Lung (tissue), 12 donors: ENCODE measurements around the gene MAN1A1. TPM values are rescaled to one million over a fixed set of nuclear protein-coding genes. Genes with fewer than 3 reads are reported as not detected.

Source experiments
- ATAC-seq: fragments of 200-7000 bp; cut with Tn5 transposase; one replicate; pipeline ENCODE4 v1.9.1; 2020; ENCODE audit warnings: moderate number of reproducible peaks; ENCODE audit not compliant: insufficient read depth, low FRiP score
- DNase-seq, 3 donors: peaks; one replicate each; pipeline ENCODE4 v3.0.0-alpha.2; 2013 to 2017
- H3K27ac ChIP-seq, 2 donors: one replicate each; pipeline ENCODE4 v1.5.1; 2013; ENCODE audit warnings: mild to moderate bottlenecking in 2 of 2, moderate library complexity in 2 of 2, control low read depth in 1 of 2, inconsistent platforms in 1 of 2, low read depth in 1 of 2, low read length in 1 of 2
- H3K27me3 ChIP-seq, 3 donors: one replicate each; pipeline ENCODE4 v1.5.1; 2013; ENCODE audit warnings: low read length in 2 of 3; ENCODE audit not compliant: control insufficient read depth in 3 of 3, insufficient read depth in 3 of 3
- H3K36me3 ChIP-seq, 4 donors: one replicate each; pipeline ENCODE4 v1.5.1; 2013; ENCODE audit warnings: low read length in 4 of 4, mild to moderate bottlenecking in 1 of 4, moderate library complexity in 1 of 4; ENCODE audit not compliant: control insufficient read depth in 4 of 4, insufficient read depth in 4 of 4
- H3K4me1 ChIP-seq, 5 donors: one replicate each; pipeline ENCODE4 v1.5.1; 2013; ENCODE audit warnings: low read length in 5 of 5, mild to moderate bottlenecking in 2 of 5, moderate library complexity in 1 of 5; ENCODE audit not compliant: control insufficient read depth in 5 of 5, insufficient read depth in 5 of 5
- H3K4me3 ChIP-seq: one replicate; pipeline ENCODE4 v1.5.1; 2013; ENCODE audit warnings: mild to moderate bottlenecking, control low read depth, moderate library complexity
- H3K9ac ChIP-seq, 2 donors: one replicate each; pipeline ENCODE4 v1.5.1; 2013; ENCODE audit warnings: low read length in 2 of 2, control low read depth in 1 of 2; ENCODE audit not compliant: insufficient read depth in 1 of 2
- H3K9me3 ChIP-seq, 4 donors: one replicate each; pipeline ENCODE4 v1.5.1; 2013; ENCODE audit warnings: low read length in 3 of 4, mild to moderate bottlenecking in 1 of 4, moderate library complexity in 1 of 4; ENCODE audit not compliant: control insufficient read depth in 4 of 4, insufficient read depth in 3 of 4
- WGBS, 2 donors: extraction: QIAGEN DNeasy Blood & Tissue Kit; methylation state at CpG; one replicate each; pipeline ENCODE4 v1.1.7; 2013; 5-methylcytosine and 5-hydroxymethylcytosine counted together
- polyA plus RNA-seq, 2 donors: library from polyadenylated mRNA; stranded (reverse); fragments of 200-250 nt; gene quantifications; one replicate each; pipeline ENCODE4 v1.2.1, GENCODE V29; 2013
- total RNA-seq, 2 donors: library from RNA; depleted of rRNA in 1 of 2; stranded (reverse); fragments of >200 nt in 1 of 2; gene quantifications; one replicate each; pipeline ENCODE4 v1.2.1, GENCODE V29; 2014 to 2021
- TF ChIP-seq, protein P1 (sequence below): IDR thresholded peaks from 2 replicates; pipeline ENCODE4 v1.5.1; 2012; ENCODE audit warnings: mild to moderate bottlenecking; ENCODE audit errors: control extremely low read depth, extremely low read depth
- donor health status: control.
- donor health status: control.
- donor health status: Bipolar disorder and iron deficiency.
- donor health status: healthy.
- donor health status: DM: yes; HTN: yes; CAD: no.

Gene MAN1A1
- total and polyA plus RNA-seq, 4 donors: 13.9 to 71.0 (median 48.2) TPM

DNA sequence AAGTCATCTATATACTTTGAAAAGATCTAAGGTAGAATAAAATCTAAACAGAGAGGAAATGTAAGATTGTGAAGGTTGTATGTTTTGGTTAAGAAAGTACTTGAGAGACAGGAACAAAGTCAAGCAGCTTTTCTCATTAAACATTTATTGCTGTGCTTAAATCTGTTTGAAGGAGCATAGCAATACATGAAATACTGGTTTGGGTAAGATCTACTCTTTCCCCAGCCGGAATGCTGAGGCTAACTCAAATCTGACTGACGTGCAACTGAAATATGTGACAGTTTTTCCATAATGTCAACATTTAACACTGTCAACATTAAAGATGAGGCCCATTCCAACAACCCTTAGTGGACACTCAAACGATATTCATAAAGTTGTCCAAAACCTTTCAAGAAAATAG, 59.9 kb downstream of the MAN1A1 start:
- Histone ChIP-seq H3K27me3 (no peaks in the 10 kb centered on the region), H3K36me3 (peaks cover 0 to 2% (median under 1%) of the 10 kb centered on the region in 4 donors), H3K27ac (no peak overlapping the region), H3K9ac (no peak overlapping the region), H3K9me3 (no peaks in the 10 kb centered on the region), H3K4me3 (no peak overlapping the region), H3K4me1 (peaks cover 0 to 13% (median 4%) of the 10 kb centered on the region in 5 donors)
- DNase-seq (peak in 1 of 3 donors; percentile 66), ATAC-seq (no peak)
- TF ChIP-seq, protein P1, sequence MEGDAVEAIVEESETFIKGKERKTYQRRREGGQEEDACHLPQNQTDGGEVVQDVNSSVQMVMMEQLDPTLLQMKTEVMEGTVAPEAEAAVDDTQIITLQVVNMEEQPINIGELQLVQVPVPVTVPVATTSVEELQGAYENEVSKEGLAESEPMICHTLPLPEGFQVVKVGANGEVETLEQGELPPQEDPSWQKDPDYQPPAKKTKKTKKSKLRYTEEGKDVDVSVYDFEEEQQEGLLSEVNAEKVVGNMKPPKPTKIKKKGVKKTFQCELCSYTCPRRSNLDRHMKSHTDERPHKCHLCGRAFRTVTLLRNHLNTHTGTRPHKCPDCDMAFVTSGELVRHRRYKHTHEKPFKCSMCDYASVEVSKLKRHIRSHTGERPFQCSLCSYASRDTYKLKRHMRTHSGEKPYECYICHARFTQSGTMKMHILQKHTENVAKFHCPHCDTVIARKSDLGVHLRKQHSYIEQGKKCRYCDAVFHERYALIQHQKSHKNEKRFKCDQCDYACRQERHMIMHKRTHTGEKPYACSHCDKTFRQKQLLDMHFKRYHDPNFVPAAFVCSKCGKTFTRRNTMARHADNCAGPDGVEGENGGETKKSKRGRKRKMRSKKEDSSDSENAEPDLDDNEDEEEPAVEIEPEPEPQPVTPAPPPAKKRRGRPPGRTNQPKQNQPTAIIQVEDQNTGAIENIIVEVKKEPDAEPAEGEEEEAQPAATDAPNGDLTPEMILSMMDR: no peak
- WGBS, 2 donors: 59 to 72% methylated on average over 3 of the region's 3 CpGs

DNA sequence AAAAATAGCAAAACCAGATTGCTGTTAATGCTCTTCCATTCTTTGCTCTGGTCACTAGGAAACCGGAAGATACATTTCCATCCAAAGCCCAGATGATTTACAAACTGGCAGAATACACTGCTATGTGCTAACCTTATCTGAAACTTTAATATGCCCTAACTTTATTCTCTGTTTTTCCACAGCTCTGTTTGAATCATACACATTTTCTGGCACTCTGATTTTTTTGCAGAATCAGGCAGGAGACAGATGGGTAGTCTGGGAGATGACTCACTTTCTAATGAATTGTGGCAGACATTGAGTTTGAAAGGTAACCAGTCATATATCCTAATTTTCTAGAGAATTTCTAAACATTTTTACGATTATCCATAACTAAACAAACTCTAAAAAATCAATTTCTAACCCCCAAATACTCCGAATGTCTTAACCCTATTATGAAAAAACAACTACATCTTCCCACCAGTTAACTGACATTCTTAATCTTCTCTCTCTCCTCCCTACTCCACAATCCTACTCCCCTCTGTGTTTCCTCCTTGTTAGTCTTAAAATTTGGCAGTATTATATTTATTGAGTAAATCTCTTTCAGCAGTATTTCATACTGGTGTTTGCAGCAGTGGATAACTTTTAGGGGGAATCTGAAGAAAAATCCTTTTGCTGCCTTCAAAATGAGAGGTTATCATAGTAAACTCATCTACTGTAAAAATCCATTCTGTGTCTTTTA, 63.5 kb downstream of the MAN1A1 start:
- Histone ChIP-seq H3K4me3 (no peak overlapping the region), H3K4me1 (peaks cover 0 to 17% (median 4%) of the 10 kb centered on the region in 5 donors), H3K27me3 (no peaks in the 10 kb centered on the region), H3K36me3 (peaks cover 0 to 2% (median under 1%) of the 10 kb centered on the region in 4 donors), H3K9ac (no peak overlapping the region), H3K9me3 (no peaks in the 10 kb centered on the region), H3K27ac (no peak overlapping the region)
- no peak for DNase-seq
- TF ChIP-seq, protein P1: no peak
- WGBS, 2 donors: 87 to 90% methylated on average over 3 of the region's 3 CpGs
- no peak for ATAC-seq

DNA sequence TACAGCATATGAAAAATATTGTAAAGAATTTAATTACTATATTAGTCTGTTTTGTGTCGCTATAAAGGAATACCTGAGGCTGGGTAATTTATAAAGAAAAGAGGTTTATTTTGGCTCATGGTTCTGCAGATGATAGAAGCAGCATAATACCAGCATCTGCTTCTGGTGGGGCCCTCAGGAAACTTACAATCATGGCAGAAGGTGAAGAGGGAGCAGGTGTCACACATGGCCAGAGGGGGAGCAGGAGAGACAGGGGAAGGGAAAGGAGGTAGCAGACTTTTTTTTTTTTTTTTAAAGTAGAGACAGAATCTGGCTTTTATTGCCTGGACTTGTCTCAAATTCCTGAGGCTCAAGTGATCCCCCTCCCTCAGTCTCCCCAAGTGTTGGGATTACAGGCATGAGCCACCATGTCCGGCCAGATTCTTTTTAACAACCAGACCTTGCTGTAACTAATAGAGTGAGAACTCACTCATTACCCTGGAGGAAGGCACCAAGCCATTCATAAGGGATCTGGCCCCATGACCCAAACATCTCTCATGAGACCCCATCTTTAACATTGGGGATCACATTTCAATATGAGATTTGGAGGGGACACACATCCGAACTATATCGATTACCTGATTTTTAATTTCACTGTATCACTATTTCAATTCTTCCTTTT, 64.6 kb downstream of the MAN1A1 start:
- Histone ChIP-seq H3K36me3 (peaks cover 0 to 2% (median 0%) of the 10 kb centered on the region in 4 donors), H3K27ac (no peak overlapping the region), H3K9ac (no peak overlapping the region), H3K9me3 (no peaks in the 10 kb centered on the region), H3K4me3 (no peak overlapping the region), H3K4me1 (peaks cover 0 to 12% (median 4%) of the 10 kb centered on the region in 5 donors), H3K27me3 (no peaks in the 10 kb centered on the region)
- TF ChIP-seq, protein P1: no peak
- ATAC-seq: no peak
- 73 to 74% methylated on average over 4 of the region's 4 CpGs for WGBS, 2 donors
- no peak for DNase-seq
